Stimulated activated naive CD4-positive, alpha-beta T cell (primary cell): ENCODE data around the gene MISP3.
"Not testable (repeated sequence)": the region's sequence is repeated elsewhere in the genome, so short reads cannot be mapped to it uniquely, and the experiment has no call there.

Source experiments
- DNase-seq, 6 experiments: peaks; one replicate each; lab custom pipeline; 2025; lab: John Stamatoyannopoulos, UW

Gene MISP3

DNA sequence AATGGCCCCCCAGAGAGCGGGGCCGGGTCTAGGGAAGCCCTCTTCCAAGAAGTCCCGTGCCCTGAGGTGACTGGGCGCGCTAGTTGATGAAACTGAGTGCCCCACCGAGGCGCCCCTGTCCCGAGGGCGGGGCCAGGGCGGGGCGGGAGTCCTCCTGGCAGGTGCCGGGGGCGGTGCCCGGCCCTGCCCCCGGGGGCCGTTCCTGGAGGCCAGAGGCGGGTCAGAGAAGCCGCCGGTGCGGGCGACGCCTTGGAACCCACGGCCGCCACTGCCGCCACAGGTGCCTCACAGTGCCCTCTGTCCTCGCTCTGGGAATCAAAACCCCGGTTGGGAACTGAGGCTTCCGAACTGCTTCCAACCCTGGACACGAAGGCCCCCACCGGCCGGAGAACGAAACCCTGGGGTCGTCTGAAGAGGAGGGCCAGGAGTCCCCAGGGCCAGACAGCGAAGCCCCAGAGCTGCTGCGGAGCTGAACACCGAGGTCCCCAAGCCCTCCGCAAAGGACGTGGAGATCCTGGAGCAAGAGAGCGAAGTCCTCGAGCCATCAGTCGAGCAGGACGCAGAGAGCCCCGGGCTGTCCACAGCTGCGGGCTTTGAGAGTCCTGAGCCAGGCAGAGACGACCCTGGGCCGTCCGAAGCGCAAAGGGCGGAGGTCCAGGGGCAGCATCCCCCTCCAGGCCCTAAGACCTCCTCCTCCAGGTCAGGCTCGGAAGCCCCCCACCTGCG lies at the start of gene MISP3:
Gene MISP3 (plus strand): TSS at position 252 of the 726 bp plus-strand sequence. CDS start 524 bp downstream, outside the sequence.
- peak in 2 of 6 experiments; percentile 16 to 43 for DNase-seq

DNA sequence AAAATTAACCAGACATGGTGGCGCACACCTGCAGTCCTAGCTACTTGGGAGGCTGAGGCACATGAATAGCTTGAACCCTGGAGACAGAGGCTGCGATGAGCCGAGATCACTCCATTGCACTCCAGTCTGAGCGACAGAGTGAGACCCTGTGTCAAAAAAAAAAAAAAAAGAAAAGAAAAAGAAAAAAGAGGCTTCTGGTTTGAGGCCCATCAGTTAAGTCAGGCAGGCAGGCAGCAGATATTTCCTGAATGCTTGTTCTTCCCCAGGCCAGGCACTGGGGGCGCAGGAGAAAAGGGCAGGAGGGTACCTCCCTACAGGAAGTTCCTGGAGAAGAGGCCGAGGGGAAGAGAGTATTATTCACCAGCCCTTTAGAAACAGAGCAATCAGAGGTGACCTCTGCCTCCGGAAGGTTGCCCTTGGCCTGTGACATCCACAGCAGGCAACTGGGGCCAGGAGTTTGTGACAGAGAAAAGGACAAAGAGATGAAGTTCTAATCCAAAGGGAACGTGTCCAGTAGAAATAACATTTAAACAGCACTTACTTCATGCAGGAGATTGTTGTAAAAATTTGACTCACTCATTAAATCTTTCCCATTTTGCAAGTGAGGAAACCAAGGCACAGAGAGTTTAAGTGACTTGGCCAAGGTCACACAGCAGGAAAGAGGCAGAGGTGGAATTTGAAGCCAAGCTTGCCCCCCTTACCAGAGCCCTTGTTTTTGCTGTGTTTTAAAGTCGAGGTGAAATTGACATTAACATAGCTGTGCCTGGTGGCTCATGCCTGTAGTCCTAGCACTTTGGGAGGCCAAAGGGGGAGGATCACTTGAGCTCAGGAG lies 49.0 kb upstream of the MISP3 start:
- DNase-seq: no peak

DNA sequence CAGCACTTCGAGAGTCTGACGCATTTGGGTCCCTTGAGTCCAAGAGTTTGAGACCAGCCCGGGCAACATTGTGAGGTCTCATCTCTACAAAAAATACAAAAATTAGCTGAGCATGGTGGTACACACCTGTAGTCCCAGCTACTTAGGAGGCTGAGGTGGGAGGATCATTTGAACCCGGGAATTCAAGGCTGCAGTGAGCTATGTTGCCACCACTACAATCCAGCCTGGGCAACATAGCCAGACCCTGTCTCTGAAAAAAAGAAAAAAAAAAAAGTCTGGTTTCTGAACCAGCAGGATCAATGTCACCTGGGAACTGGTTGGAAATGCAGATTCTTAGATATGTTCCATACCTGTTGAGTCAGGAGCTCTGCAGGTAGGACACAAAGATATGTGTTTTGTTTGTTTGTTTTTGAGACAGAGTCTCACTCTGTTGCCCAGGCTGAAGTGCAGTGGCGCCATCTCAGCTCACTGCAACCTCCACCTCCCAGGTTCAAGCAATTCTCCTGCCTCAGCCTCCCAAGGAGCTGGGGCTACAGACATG lies 45.9 kb upstream of the MISP3 start:
- not testable (repeated sequence) for DNase-seq

DNA sequence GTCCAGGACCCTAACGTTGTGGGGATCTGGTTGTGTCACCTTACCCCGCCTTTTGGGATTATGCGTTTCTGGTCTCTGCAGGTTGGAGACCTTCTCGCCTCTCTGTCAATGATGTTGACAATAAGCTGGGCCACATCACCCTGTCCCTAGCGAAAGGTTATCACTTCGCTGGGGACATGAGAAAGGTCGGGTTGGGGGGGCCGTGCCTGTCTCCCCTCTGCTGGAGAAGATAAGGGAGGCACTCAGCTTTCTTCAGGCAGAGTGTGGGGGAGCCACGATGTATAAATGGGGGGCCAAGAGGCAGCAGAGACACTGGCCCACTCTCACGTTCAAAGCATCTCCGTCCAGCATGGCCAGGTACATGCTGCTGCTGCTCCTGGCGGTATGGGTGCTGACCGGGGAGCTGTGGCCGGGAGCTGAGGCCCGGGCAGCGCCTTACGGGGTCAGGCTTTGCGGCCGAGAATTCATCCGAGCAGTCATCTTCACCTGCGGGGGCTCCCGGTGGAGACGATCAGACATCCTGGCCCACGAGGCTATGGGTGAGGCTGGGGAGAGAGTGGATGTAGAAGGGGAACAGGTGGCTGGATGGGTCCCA lies 44.6 kb upstream of the MISP3 start, which contains the start of gene RLN3:
Gene RLN3 (plus strand): TSS at position 293 of the 595 bp plus-strand sequence. CDS start 57 bp downstream, at position 350.
- no peak for DNase-seq

DNA sequence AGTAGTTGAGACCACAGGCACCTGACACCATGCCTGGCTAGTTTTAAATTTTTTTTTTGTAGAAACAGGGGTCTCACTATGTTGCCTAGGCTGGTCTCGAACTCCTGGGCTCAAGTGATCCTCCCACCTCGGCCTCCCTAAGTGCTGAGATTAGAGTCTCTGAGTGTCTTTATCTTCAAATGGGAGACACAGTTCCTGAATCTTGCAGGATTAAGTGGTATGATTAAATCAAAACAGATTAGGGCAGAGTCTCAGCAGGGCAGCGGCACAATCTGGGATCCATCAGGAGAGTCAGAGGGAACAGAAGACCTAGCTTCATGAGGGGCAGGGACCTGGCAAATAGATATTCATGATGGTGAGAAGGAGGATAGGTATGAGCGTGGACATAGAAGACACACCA lies 43.7 kb upstream of the MISP3 start:
- DNase-seq: no peak

DNA sequence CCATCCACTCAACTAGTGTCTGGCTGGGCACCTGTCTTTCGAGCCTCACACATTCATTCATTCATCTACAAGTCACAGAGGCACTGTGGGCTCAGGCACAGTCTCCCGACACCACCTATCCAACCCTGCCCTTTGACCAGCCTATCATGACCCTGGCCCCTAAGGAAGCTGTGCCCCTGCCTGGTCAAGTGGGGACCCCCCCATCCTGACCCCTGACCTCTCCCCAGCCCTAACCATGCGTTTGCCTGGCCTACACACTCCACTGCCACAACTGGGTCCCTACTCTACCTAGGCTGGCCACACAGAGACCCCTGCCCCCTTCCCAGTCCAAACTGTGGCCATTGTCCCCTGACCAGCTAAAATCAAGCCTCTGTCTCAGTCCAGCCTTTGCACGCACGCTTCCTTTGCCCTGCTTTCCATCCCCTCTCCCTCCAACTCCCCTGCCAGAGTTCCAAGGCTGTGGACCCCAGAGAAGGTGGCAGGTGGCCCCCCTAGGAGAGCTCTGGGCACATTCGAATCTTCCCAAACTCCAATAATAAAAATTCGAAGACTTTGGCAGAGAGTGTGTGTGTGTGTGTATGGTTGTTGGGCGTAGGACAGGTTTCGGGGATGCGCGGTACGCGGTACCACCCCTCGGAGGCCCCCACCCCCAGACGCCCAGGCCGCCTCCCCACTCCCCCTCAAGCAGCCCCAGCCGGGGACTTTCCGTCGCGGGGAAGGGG lies 41.4 kb upstream of the MISP3 start:
- DNase-seq: peak in 2 of 6 experiments; percentile 80 to 81

DNA sequence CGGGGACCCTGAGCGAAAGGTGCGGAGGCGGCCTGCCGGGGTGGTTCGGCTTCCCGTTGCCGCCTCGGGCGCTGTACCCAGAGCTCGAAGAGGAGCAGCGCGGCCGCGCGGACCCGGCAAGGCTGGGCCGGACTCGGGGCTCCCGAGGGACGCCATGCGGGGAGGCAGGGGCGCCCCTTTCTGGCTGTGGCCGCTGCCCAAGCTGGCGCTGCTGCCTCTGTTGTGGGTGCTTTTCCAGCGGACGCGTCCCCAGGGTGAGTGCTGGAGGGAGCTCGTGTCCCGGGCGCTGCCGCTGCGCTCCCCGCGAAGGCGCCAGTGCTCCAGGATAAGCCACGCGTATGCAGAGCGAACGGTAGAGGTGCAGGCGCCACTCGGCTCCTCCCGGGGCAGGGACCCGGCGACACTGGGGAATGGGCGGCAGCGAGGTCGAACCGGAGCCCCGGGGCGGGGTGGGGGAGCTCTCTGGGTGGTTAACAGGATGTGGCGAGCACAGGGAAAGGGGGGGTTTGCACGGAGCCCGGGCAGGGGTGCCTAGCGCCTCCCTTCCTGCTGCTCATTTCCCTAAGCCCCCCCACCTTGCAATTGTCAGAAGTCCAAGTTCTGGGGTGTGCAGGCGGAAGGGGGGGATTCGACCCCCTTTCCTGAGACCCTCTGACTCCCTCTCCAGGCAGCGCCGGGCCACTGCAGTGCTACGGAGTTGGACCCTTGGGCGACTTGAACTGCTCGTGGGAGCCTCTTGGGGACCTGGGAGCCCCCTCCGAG lies 40.7 kb upstream of the MISP3 start, which contains the start of gene IL27RA:
Gene IL27RA (plus strand): TSS at position 44 of the 762 bp plus-strand sequence. CDS start 111 bp downstream, at position 155.
- DNase-seq: peak; percentile 64 to 90 (median 80)

DNA sequence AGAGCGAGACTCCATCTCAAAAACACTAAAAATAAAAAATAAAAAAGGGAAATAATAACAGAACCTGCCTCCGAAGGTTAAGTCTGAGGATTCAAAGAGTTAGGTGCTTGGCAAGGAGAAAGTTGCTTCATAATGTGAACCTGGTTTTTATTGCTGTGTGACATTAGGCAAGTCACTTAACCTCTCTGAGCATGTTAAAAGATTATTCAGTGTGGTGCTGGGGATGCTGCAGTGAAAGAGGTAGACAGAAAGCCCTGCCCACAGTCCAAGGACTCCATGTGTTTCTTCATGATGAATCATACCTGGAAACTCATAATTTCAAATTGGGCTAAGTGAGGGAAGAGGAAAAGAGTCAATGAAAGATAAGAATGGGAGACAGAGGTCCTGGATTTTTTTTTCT lies 38.6 kb upstream of the MISP3 start:
- DNase-seq: no peak

DNA sequence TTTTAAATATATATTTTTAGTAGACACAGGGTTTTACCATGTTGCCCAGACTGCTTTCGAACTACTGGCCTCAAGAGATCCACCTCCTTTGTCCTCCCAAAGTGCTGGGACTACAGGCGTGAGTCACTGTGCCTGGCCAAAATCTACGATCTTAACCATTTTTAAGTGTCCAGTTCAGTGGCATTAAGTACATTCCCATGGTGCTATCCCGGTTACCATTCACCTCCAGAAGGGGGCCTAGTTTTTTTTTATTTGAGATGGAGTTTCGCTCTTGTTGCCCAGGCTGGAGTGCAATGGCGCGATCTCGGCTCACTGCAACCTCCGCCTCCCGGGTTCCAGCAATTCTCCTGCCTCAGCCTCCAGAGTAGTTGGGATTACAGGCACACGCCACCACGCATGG lies 37.4 kb upstream of the MISP3 start:
- not testable (repeated sequence) for DNase-seq

DNA sequence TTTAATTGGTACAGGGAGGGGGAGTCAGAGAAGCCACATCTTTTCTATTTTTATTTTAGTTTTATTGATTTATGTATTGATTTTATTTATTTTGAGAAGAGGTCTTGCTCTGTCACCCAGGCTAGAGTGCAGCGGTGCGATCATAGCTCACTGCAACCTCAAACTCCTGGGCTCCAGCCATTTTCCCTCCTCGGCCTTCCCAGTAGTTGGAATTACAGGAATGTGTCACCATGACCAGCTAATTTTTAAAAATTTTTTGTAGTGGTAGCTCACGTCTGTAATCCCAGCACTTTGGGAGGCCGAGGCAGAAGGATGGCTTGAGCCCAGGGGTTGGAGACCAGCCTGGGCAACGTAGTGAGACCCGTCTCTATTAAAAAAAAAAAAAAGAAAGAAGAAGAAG lies 36.9 kb upstream of the MISP3 start:
- no peak for DNase-seq

DNA sequence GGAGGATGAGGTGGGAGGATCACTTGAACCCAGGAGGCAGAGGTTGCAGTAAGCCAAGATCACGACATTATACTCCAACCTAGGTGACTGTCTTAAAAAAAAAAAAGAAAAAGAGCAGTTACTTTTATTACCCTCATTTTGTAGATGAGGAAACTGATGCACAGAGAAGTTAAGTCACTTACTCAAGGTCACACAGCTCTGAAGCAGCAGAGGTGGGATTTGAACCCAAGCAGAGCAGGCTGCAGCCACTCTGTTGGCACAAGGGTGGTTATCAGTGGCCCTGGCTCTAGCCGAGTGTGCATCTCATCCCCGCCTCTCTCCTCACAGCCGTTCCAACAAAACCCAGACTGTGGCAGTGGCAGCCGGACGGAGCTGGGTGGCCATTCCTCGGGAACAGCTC lies 33.4 kb upstream of the MISP3 start:
- DNase-seq: no peak

DNA sequence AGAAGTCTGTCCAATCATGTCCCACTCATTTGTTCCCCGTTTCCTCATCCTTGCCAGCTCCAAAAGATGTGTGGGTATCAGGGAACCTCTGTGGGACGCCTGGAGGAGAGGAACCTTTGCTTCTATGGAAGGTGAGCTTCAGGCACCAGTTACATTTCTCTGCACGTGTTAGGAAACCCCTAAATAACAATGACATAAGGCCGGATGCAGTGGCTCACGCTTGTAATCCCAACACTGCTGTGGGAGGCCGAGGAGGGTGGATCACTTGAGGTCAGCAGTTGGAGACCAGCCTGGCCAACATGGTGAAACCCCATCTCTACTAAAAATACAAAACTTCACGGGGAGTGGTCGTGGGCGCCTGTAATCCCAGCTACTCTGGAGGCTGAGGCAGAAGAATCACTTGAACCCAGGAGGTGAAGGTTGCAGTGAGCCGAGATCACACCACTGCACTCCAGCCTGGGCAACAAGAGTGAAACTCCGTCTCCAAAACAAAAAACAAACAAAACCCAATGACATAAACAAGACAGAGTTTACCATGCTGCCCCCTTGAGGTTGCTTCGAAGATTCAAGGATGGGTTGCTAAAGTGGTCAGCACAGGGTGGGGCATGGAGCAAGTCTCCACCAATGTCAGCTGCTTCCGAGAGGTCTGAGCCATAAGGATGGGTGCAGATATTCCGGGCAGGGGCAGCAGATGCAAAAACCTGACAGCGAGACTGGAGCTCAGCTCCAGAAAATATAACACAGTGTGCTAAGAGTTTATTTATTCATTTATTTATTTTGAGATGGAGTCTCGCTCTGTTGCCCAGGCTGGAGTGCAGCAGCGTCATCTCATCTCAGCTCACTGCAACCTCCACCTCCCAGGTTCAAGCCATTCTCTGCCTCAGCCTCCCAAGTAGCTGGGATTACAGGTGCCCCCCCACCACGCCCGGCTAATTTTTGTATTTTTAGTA lies 29.7 kb upstream of the MISP3 start:
- peak in 3 of 6 experiments; percentile 14 to 32 (median 23) for DNase-seq

DNA sequence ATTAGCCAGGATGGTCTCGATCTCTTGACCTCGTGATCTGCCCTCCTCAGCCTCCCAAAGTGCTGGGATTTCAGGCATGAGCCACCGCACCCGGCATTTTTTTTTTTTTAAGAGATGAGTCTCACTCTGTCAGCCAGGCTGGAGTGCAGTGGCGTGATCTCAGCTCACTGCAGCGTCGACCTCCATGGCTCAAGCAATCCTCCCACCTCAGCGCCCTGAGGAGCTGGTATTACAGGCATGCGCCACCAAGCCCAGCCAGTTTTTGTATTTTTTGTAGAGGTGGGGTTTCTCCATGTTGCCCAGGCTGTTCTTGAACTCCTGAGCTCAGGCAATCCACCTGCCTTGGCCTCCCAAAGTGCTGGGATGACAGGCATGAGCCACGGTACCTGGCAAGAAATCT lies 24.7 kb upstream of the MISP3 start:
- DNase-seq: not testable (repeated sequence)

DNA sequence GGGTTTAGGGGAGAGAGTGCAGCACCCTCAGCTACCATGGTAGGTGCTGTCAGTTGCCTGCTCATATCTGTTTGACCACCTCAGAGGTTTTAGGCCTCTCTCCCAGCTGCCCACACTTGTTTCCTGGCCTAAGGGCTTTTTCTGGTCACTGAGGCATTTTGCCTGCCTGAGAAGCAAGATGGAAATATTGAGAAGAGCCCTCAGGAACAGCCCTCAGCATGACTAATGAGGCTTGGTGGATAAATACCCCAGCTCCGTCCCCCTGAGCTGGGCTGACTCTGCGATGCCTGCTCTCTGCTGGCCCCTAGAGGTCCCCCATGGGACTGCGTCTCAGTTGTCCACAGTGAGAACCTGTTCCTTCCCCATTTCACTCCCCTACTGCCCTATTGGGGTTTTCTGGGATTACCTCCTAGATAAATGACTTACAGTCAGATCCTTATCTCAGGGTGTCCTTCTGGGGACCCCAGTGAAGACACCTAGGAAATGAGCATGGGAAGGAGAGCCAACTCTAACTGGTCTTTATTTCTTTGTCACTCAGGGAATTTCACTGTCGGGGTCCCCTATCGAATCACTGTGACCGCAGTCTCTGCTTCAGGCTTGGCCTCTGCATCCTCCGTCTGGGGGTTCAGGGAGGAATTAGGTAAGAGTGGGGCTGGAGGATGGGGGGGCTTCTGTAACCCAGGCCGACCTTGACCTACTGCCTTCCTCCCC lies 24.0 kb upstream of the MISP3 start:
- peak; percentile 25 to 78 (median 66) for DNase-seq

DNA sequence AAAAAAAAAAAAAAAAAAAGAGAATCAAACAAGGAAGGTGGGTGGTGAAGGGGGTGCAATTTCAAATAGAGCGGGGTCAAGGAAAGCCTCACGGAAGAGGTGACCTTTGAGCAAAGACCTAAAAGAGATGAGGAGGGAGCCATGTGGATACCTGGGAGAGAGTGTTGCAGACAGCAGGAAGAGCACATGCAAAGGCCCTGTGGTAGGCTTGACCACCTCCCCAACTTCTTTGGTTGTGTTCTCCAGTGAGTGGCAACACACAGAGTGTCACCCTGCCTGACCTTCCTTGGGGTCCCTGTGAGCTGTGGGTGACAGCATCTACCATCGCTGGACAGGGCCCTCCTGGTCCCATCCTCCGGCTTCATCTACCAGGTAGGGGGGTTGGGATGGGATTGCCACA lies 22.1 kb upstream of the MISP3 start:
- no peak for DNase-seq

DNA sequence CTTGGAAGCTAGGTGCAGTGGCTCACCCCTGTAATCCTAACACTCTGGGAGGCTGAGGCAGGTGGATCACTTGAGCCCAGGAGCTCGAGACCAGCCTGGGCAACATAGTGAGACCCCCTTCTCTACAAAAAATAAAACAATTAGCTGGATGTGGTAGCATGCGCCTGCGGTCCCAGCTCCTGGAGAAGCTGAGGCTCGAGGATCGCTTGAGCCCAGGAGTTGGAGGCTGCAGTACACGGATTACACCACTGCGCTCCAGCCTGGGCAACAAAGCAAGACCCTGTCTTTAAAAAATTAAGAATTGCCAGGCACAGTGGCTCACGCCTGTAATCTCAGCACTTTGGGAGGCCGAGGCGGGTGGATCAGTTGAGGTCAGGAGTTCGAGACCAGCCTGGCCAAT lies 21.6 kb upstream of the MISP3 start:
- not testable (repeated sequence) for DNase-seq

DNA sequence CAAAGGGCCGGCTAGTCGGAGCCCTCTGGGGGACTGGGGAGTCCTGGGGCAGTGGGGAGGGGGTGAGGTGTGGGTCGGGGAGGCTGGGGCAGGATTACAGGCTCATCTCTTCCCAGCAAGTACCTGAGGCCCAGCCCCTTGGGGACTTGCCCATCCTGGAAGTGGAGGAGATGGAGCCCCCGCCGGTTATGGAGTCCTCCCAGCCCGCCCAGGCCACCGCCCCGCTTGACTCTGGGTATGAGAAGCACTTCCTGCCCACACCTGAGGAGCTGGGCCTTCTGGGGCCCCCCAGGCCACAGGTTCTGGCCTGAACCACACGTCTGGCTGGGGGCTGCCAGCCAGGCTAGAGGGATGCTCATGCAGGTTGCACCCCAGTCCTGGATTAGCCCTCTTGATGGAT lies 20.6 kb upstream of the MISP3 start:
- DNase-seq: no peak

DNA sequence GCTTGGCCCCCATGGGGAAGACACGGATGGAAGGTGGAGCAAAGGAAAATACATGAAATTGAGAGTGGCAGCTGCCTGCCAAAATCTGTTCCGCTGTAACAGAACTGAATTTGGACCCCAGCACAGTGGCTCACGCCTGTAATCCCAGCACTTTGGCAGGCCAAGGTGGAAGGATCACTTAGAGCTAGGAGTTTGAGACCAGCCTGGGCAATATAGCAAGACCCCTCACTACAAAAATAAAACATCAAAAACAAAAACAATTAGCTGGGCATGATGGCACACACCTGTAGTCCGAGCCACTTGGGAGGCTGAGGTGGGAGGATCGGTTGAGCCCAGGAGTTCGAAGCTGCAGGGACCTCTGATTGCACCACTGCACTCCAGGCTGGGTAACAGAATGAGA lies 20.1 kb upstream of the MISP3 start:
- no peak for DNase-seq

DNA sequence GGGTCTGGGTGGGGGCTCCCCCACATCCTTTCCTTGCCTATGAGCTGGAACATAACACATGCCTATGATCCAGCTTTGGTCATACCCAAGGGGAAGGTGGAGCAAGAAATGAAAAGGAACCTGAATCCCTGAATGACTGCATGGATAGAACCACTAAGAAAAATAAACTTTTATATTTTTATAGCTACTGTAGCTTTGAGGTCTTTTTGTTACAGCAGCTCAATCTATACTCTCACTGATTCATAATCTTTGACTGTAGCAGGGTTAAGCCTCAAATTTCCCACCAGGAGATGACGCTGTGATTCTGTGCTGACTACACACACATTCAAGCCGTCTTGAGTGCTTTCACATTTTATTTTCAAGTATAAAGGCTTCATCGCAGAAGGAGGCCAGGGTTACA lies 19.6 kb upstream of the MISP3 start:
- DNase-seq: no peak
